T47D (cell line): ENCODE results near the gene RASGRF2.

Experiments used
- DNase-seq, 2 experiments: peaks; one replicate each; pipeline versions ENCODE4 v3.0.0 to v3.0.0-alpha.2; 2011 to 2012; ENCODE audit warnings: low read depth in 1 of 2, low spot score in 1 of 2
- JUND ChIP-seq: IDR thresholded peaks from 2 replicates; pipeline ENCODE4 v1.6.1; 2012; ENCODE audit warnings: low read depth
- in situ Hi-C: cut with HindIII; loops from 2 replicates; pipeline ENCODE4 v1.10.0; 2016; ENCODE audit warnings: low sequenced_read_pairs, low pct_unique_long_range_greater_than_20kb

RASGRF2 gene

GRCh38 chr5:81194633-81195334, 234.6 kb downstream of the RASGRF2 start:
- no peak for TF ChIP-seq JUND
- DNase-seq: peak; percentile 85 to 86
- in situ Hi-C loops: no loop called here

GRCh38 chr5:81195335-81195929, 235.3 kb downstream of the RASGRF2 start:
- in situ Hi-C loops: no loop called here
- DNase-seq: no peak
- TF ChIP-seq JUND: no peak

GRCh38 chr5:81202655-81203054, 242.5 kb downstream of the RASGRF2 start:
- in situ Hi-C loops: no loop called here
- TF ChIP-seq JUND: no peak
- no peak for DNase-seq

DNA sequence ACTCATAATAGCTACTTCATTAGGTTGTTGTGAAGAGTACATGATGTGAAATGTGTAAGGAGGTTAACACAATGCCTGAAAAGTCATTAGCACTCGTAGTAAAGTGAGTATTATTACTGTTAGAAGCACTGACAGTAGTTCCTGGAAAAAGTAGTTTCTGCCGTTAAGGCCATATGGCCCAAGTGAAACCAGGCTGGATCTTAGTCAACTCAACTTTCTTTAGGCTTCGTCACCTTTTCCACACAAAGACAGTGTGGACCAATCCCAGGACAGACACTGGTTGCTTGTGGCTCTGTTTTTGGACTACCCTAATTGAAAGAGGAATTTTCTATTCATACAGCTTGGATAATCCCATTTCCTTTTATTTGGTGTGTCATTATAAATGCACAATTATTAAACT, 243.6 kb downstream of the RASGRF2 start:
- no peak for TF ChIP-seq JUND
- DNase-seq: no peak
- in situ Hi-C loops: no loop called here

GRCh38 chr5:81204205-81204604, 244.0 kb downstream of the RASGRF2 start:
- in situ Hi-C loops: no loop called here
- no peak for TF ChIP-seq JUND
- DNase-seq: no peak

GRCh38 chr5:81205058-81205457, 244.9 kb downstream of the RASGRF2 start:
- no peak for DNase-seq
- in situ Hi-C loops: no loop called here
- no peak for TF ChIP-seq JUND

- in situ Hi-C loops: no loop called here
- no peak for TF ChIP-seq JUND
- peak in 1 of 2 experiments; percentile 43 for DNase-seq
These were observed 246.8 kb downstream of the RASGRF2 start for GRCh38 chr5:81207009-81207408.

- in situ Hi-C loops: no loop called here
- DNase-seq: no peak
- no peak for TF ChIP-seq JUND
These were observed 248.7 kb downstream of the RASGRF2 start for GRCh38 chr5:81208904-81209303.

DNA sequence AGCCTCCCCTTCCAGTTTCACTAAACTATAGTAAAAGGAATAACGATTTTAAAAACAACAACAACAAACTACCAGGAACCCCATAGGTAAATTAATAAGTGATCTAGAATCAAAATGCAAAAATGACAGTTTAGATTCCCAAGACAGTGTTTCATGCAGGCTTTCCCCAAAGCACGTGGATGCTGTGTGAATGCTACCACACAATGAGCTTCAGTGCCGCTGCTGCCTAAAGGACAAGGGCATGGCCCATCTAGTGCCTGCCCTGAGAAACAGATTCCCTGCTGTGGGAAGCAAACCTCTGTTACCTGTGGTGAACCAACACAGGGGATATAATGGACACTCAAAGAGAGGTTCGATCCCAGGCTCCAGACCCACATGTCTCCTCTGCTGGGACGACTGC, 249.2 kb downstream of the RASGRF2 start:
- in situ Hi-C loops: no loop called here
- no peak for TF ChIP-seq JUND
- DNase-seq: no peak

DNA sequence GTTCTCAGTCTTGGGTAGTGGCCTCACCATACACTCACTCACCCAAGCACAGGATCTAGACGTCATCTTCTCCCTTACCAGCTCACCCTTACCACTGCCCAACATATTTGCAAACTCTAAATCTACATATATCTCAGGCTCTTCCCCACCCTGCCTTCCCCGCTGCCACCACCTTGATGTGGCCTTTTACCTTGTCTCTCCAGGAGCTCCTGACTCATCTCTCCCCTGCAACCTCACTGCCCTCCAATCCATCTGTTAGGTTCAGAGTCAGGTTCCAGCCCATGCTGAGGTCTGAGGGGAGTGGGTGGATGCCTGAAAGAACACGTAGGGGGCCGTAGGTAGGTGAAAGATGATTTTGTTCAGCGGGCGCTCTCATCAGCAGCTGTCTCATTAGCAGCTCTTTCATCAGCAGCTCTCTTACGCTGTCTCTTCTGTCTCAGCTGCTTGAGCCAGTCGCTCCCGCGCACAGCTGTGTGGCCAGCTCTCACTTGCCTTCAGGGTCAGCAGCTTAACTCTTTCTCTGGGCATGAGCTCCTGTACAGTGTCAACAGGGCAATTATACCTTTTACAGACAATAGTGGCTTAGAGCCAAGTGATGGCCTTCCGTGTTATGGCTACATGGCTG, 249.8 kb downstream of the RASGRF2 start:
- no peak for DNase-seq
- no peak for TF ChIP-seq JUND
- in situ Hi-C loops: no loop called here

GRCh38 chr5:81212211-81212751, 252.1 kb downstream of the RASGRF2 start:
- DNase-seq: no peak
- in situ Hi-C loops: no loop called here
- no peak for TF ChIP-seq JUND

DNA sequence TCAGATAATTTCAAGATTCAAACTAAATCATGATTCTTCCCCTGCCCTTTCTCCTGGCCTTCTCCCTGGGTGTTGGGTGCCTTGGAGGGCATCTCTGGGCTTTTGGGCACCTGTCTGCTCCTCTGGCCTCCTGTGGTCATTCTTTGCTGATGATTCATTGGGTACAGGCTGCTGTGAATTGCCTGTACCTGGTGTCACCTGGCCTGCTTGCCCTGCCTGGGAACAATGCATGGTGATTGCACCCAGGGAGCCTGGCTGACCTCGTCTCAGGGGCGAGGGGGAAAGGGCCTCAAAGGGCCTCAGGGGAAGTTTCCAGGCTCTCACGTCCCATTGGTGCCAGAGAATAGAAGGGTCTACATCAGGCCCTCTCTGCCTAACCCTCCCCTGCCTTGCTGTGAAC, 252.9 kb downstream of the RASGRF2 start:
- no peak for DNase-seq
- no peak for TF ChIP-seq JUND
- in situ Hi-C loops: no loop called here

DNA sequence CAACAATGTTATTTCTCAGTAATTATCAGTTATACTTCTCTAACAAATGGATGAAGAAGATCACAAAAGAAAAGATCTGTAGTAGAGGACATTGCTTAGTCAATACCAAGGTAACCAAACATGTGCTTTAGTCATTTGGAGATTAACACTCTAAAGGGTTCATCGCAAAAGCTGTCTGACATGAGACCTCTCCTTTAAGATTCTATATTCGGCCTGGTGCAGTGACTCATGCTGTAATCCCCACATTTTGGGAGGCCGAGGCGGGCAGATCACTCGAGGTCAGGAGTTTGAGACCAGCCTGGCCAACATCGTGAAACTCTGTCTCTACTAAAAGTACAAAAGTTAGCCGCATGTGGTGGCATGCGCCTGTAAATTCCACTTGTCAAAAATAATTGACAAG, 254.7 kb downstream of the RASGRF2 start:
- no peak for TF ChIP-seq JUND
- no peak for DNase-seq
- in situ Hi-C loops: no loop called here
